DOHH2 (cell line): ENCODE data around the gene PPFIA1.

Source experiments
- CTCF ChIP-seq: fragments of 200-600 bp; sonication (generic); IDR thresholded peaks from one replicate; pipeline ENCODE4 v1.5.1; 2014; ENCODE audit warnings: antibody characterized with exemption, mild to moderate bottlenecking, low read depth, low read length; ENCODE audit not compliant: poor library complexity, severe bottlenecking
- EZH2phosphoT487 ChIP-seq: fragments of 200-600 bp; sonication (generic); IDR thresholded peaks from 2 replicates; pipeline ENCODE4 v1.6.1; 2017; ENCODE audit warnings: borderline replicate concordance, mild to moderate bottlenecking, antibody characterized with exemption, low read length, moderate library complexity, mixed read lengths

DNA sequence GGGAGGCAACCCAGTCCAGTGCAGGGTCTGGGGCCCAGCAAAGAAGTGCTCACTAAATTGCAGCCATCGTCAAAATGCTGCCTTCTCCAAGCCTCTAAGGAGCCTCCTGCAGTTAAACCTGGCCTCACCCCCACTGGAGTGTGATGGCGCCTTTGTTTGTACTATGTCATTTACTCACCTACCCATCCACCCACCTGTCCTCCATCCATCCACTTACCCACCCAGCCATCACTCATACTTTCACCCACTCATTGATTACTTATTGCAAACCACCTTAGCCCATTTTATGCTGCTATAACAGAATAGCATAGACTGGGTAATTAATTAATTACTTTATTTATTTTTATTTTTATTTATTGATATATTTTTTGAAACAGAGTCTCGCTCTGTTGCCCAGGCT is 28.8 kb upstream of the PPFIA1 start:
- TF ChIP-seq CTCF (no peak), EZH2phosphoT487 (no peak)
